PC-9 (cell line): ENCODE measurements around the gene PAK4. TPM values are rescaled to one million over a fixed set of nuclear protein-coding genes. Genes with fewer than 3 reads are reported as not detected.
"Not testable (repeated sequence)": the region's sequence is repeated elsewhere in the genome, so short reads cannot be mapped to it uniquely, and the experiment has no call there.

Experiments used
- BruUV-seq: library from RNA; stranded (reverse); fragments of 400-500 nt; replicated peaks from 2 replicates; lab custom pipeline; 2021; lab: Mats Ljungman, UMichigan
- CTCF ChIA-PET: fragments of 300-600 bp; sonication (Branson Sonifier 250); formaldehyde crosslinking; loops from one replicate; lab custom pipeline; 2022; ENCODE audit warnings: antibody characterized with exemption; lab: Charles Lee
- POLR2A ChIA-PET: fragments of 300-600 bp; sonication (Branson Sonifier 250); formaldehyde crosslinking; loops from one replicate; lab custom pipeline; 2022; ENCODE audit warnings: antibody characterized with exemption; ENCODE audit not compliant: unreplicated experiment; lab: Charles Lee
- DNase-seq, 2 experiments: peaks; one replicate each; pipeline versions ENCODE4 v3.0.0 to v3.0.0-alpha.2; 2015 to 2022; ENCODE audit warnings: mixed read lengths in 1 of 2
- H2AFZ ChIP-seq: fragments of 200-600 bp; sonication (generic); 2 replicates; pipeline ENCODE4 v1.8.1; 2017; ENCODE audit warnings: antibody characterized with exemption
- H3F3A ChIP-seq: fragments of 200-600 bp; sonication (generic); 2 replicates; pipeline ENCODE4 v1.8.1; 2017; ENCODE audit warnings: antibody characterized with exemption, mild to moderate bottlenecking, low read depth; ENCODE audit not compliant: insufficient read depth
- H3K27ac ChIP-seq: fragments of 200-600 bp; sonication (generic); 2 replicates; pipeline ENCODE4 v1.6.1; 2016; ENCODE audit warnings: mixed run types
- H3K27me3 ChIP-seq: fragments of 200-600 bp; sonication (generic); 2 replicates; pipeline ENCODE4 v1.6.1; 2016; ENCODE audit warnings: low read depth, mixed run types; ENCODE audit not compliant: insufficient read depth
- H3K36me3 ChIP-seq: fragments of 200-600 bp; sonication (generic); 2 replicates; pipeline ENCODE4 v1.6.1; 2016; ENCODE audit warnings: low read depth, mixed run types
- H3K4me1 ChIP-seq: fragments of 200-600 bp; sonication (generic); replicated peaks from 2 replicates; pipeline ENCODE4 v1.6.1; 2016; ENCODE audit warnings: mixed run types; ENCODE audit not compliant: insufficient read depth
- H3K4me2 ChIP-seq: fragments of 200-600 bp; sonication (generic); 2 replicates; pipeline ENCODE4 v1.6.1; 2017; ENCODE audit warnings: mixed run types
- H3K4me3 ChIP-seq: fragments of 200-600 bp; sonication (generic); 2 replicates; pipeline ENCODE4 v1.6.1; 2016; ENCODE audit warnings: mixed run types
- H3K79me2 ChIP-seq: fragments of 200-600 bp; sonication (generic); 2 replicates; pipeline ENCODE4 v1.6.1; 2017; ENCODE audit warnings: low read depth, mixed run types
- H3K9me2 ChIP-seq: fragments of 200-600 bp; sonication (generic); 2 replicates; pipeline ENCODE4 v1.8.1; 2017; ENCODE audit warnings: mild to moderate bottlenecking; ENCODE audit not compliant: insufficient read depth
- H3K9me3 ChIP-seq: fragments of 200-600 bp; sonication (generic); 2 replicates; pipeline ENCODE4 v1.8.1; 2016; ENCODE audit warnings: low read depth; ENCODE audit not compliant: insufficient read depth
- H4K20me1 ChIP-seq: fragments of 200-600 bp; sonication (generic); 2 replicates; pipeline ENCODE4 v1.8.1; 2017; ENCODE audit not compliant: insufficient read depth
- EZH2 ChIP-seq: fragments of 200-600 bp; sonication (generic); IDR thresholded peaks from 2 replicates; pipeline ENCODE4 v1.8.0; 2017; ENCODE audit warnings: antibody characterized with exemption, low read depth
- intact Hi-C: fragments of 100-400 bp; cut with micrococcal nuclease; formaldehyde crosslinking; loops from one replicate; pipeline ENCODE4 v1.10.0; 2022; ENCODE audit not compliant: unreplicated experiment
- total RNA-seq: library from RNA; stranded (reverse); gene quantifications from 2 replicates; pipeline ENCODE4 v1.2.3, GENCODE V29; 2021
- TF ChIP-seq, protein P1 (sequence below): fragments of 200-600 bp; sonication (generic); conservative IDR thresholded peaks from 2 replicates; pipeline ENCODE4 v1.6.1; 2017; ENCODE audit warnings: mixed run types, antibody characterized with exemption, mild to moderate bottlenecking, moderate library complexity

Gene PAK4
- total RNA-seq, 1 experiment from 2014 or later, result 77.8 TPM

- Histone ChIP-seq H2AFZ (no peak overlapping the region), H3K4me1 (peaks cover 23% of the 10 kb centered on the region), H4K20me1 (no peaks in the 10 kb centered on the region), H3F3A (peaks cover 27% of the 10 kb centered on the region), H3K9me2 (no peaks in the 10 kb centered on the region), H3K9me3 (no peaks in the 10 kb centered on the region), H3K27me3 (no peaks in the 10 kb centered on the region), H3K79me2 (no peaks in the 10 kb centered on the region), H3K4me2 (peak overlapping the region; percentile 64), H3K27ac (peak overlapping the region; percentile 88), H3K36me3 (no peaks in the 10 kb centered on the region), H3K4me3 (no peak overlapping the region)
- ChIA-PET POLR2A (no interaction called here), CTCF (interaction anchor here (0.7 kb wide), 1 partner anchor 188 kb away, joined by 5 read pairs; no protein-coding TSS in a partner anchor)
- no TSS peak for BruUV-seq
- DNase-seq, result no peak
- intact Hi-C loops, result loop anchor here (2.0 to 10.0 kb wide), 3 partner anchors 58 to 229 kb away; partner anchors contain the start of gene SAMD4B
- TF ChIP-seq, protein P1, sequence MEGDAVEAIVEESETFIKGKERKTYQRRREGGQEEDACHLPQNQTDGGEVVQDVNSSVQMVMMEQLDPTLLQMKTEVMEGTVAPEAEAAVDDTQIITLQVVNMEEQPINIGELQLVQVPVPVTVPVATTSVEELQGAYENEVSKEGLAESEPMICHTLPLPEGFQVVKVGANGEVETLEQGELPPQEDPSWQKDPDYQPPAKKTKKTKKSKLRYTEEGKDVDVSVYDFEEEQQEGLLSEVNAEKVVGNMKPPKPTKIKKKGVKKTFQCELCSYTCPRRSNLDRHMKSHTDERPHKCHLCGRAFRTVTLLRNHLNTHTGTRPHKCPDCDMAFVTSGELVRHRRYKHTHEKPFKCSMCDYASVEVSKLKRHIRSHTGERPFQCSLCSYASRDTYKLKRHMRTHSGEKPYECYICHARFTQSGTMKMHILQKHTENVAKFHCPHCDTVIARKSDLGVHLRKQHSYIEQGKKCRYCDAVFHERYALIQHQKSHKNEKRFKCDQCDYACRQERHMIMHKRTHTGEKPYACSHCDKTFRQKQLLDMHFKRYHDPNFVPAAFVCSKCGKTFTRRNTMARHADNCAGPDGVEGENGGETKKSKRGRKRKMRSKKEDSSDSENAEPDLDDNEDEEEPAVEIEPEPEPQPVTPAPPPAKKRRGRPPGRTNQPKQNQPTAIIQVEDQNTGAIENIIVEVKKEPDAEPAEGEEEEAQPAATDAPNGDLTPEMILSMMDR, result no peak
- no peak for TF ChIP-seq EZH2
Observed at GRCh38 chr19:39113199-39113598, 12.4 kb upstream of the PAK4 start.

- intact Hi-C loops, result loop anchor here (10.0 kb wide), 1 partner anchor 60 kb away; no protein-coding TSS in a partner anchor
- Histone ChIP-seq H3K27me3 (no peaks in the 10 kb centered on the region), H3K9me3 (no peaks in the 10 kb centered on the region), H3K9me2 (no peaks in the 10 kb centered on the region), H3K27ac (no peak overlapping the region), H3K79me2 (no peaks in the 10 kb centered on the region), H2AFZ (no peak overlapping the region), H3K4me1 (peaks cover 23% of the 10 kb centered on the region), H3K36me3 (no peaks in the 10 kb centered on the region), H4K20me1 (no peaks in the 10 kb centered on the region), H3K4me3 (no peak overlapping the region), H3F3A (peaks cover 27% of the 10 kb centered on the region), H3K4me2 (no peak overlapping the region)
- ChIA-PET CTCF (no interaction called here), POLR2A (no interaction called here)
- no peak for DNase-seq
- BruUV-seq, result no TSS peak
- TF ChIP-seq EZH2, result no peak
- TF ChIP-seq, protein P1, result no peak
Observed at GRCh38 chr19:39115105-39115847, 10.3 kb upstream of the PAK4 start.

GRCh38 chr19:39117023-39117422 lies 8.6 kb upstream of the PAK4 start:
- H3K36me3 ChIP-seq, H3K9me2 ChIP-seq, H3K4me3 ChIP-seq, H3K27ac ChIP-seq, POLR2A ChIA-PET, H3K9me3 ChIP-seq, CTCF ChIA-PET, H3K79me2 ChIP-seq, H3K27me3 ChIP-seq, BruUV-seq, H4K20me1 ChIP-seq, DNase-seq, H3K4me2 ChIP-seq, H2AFZ ChIP-seq, H3K4me1 ChIP-seq: not testable (repeated sequence)
- H3F3A ChIP-seq, result peaks cover 20% of the 10 kb centered on the region
- intact Hi-C loops, result loop anchor here (10.0 kb wide), 1 partner anchor 62 kb away; no protein-coding TSS in a partner anchor
